GM12878 (cell line): ENCODE measurements around the gene ARL6IP5.

Experiments used
- CHD2 ChIP-seq: IDR thresholded peaks from 2 replicates; pipeline ENCODE4 v1.6.1; 2011; ENCODE audit warnings: low read depth, low read length, improper control_type of control experiment, borderline replicate concordance
- NR2F1 ChIP-seq: fragments of 450-650 bp; conservative IDR thresholded peaks from 2 replicates; pipeline ENCODE4 v1.6.1; 2017; ENCODE audit warnings: mild to moderate bottlenecking
- POLR2AphosphoS2 ChIP-seq: IDR thresholded peaks from 2 replicates; pipeline ENCODE4 v1.6.1; 2011; ENCODE audit warnings: low read depth, mild to moderate bottlenecking, low read length, improper control_type of control experiment, moderate library complexity
- RCOR1 ChIP-seq: conservative IDR thresholded peaks from 2 replicates; pipeline ENCODE4 v1.6.1; 2012; ENCODE audit warnings: low read depth, low read length, improper control_type of control experiment
- ZNF274 ChIP-seq: IDR thresholded peaks from one replicate; pipeline ENCODE4 v1.8.0; 2011; ENCODE audit not compliant: insufficient read length, insufficient read depth

- TF ChIP-seq NR2F1 = no peak
- no peak for TF ChIP-seq POLR2AphosphoS2
- TF ChIP-seq ZNF274 = no peak
- no peak for TF ChIP-seq RCOR1
- TF ChIP-seq CHD2 = no peak
These were observed 64.8 kb downstream of the ARL6IP5 start for GRCh38 chr3:69149586-69149985.
